Testis (tissue), 3 donors: ENCODE measurements around the gene DEFB124. TPM values are rescaled to one million over a fixed set of nuclear protein-coding genes. Genes with fewer than 3 reads are reported as not detected.

Experiments used
- DNase-seq: peaks from one replicate; pipeline ENCODE4 v3.0.0-alpha.2; 2019
- H3K27ac ChIP-seq, 2 donors: fragments of 200-600 bp; sonication (generic); one replicate each; pipeline ENCODE4 v1.5.1; 2019
- H3K27me3 ChIP-seq: fragments of 200-600 bp; sonication (generic); one replicate; pipeline ENCODE4 v1.5.1; 2019
- H3K36me3 ChIP-seq: fragments of 200-600 bp; sonication (generic); one replicate; pipeline ENCODE4 v1.5.1; 2017; ENCODE audit warnings: low read depth; ENCODE audit errors: missing control alignments
- H3K4me1 ChIP-seq: fragments of 200-600 bp; sonication (generic); one replicate; pipeline ENCODE4 v1.5.1; 2019
- H3K4me3 ChIP-seq, 2 donors: fragments of 200-600 bp; sonication (generic); one replicate each; pipeline ENCODE4 v1.5.1; 2017 to 2019
- H3K9me3 ChIP-seq: fragments of 200-600 bp; sonication (generic); one replicate; pipeline ENCODE4 v1.5.1; 2017
- POLR2A ChIP-seq: fragments of 450-650 bp; IDR thresholded peaks from one replicate; pipeline ENCODE4 v1.6.1; 2017; ENCODE audit warnings: antibody characterized with exemption, mild to moderate bottlenecking, moderate library complexity
- WGBS, 2 donors: methylation state at CpG; one replicate each; pipeline ENCODE4 v1.1.5; 2018; 5-methylcytosine and 5-hydroxymethylcytosine counted together
- intact Hi-C: fragments of 100-400 bp; cut with DNase I; formaldehyde crosslinking; loops from one replicate; pipeline ENCODE4 v1.15.1; 2023; ENCODE audit warnings: low total_unique reads
- polyA plus RNA-seq: library from polyadenylated mRNA; stranded (reverse); fragments of 350-450 nt; fragmentation: Illumina TruSeq; extraction: RNeasy Lipid Tissue Mini Kit (QIAGEN cat#74804); gene quantifications from one replicate; pipeline ENCODE4 v1.2.3, GENCODE V29; 2014; ENCODE audit warnings: low read depth, low replicate concordance; ENCODE audit not compliant: insufficient read depth
- total RNA-seq, 2 donors: library from RNA; depleted of rRNA; stranded (reverse); fragments of >200 nt; gene quantifications; one replicate each; pipeline ENCODE4 v1.2.3, GENCODE V29; 2016
- TF ChIP-seq, protein P1 (sequence below), 3 experiments: fragments of 450-650 bp in 2 of 3; fragments of 200-600 bp in 1 of 3; sonication (generic) in 1 of 3; IDR thresholded peaks; one replicate each; pipeline ENCODE4 v1.5.1; 2016 to 2019; ENCODE audit warnings: antibody characterized with exemption in 3 of 3, mild to moderate bottlenecking in 2 of 3, moderate library complexity in 1 of 3

The DEFB124 gene
- total and polyA plus RNA-seq, 3 donors from 2014 or later = 8.2 TPM; not detected in 2

DNA sequence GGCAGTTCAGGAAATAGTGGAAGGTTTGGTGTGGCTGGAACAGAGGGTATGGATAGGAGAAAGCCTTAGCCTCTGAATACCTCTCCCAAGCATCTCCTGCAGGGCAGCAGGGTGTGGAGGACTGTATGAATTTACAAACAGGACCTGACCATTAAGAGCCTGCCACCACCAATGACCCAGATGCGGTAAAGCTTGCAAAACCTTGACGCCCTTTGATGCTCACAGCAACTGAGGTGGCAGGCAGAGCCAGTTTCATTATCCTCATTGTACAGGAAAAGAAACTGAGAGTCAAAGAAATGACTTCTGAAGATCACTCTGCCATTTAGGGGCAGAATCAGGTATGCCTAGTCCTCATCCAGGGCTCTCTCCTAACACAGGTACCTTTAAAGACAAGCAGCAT is 41.7 kb upstream of the DEFB124 start:
- Histone ChIP-seq H3K4me3 (no peak overlapping the region), H3K27me3 (no peaks in the 10 kb centered on the region), H3K36me3 (no peaks in the 10 kb centered on the region), H3K27ac (no peak overlapping the region), H3K9me3 (no peaks in the 10 kb centered on the region), H3K4me1 (peaks cover 27% of the 10 kb centered on the region)
- intact Hi-C loops = no loop called here
- DNase-seq = no peak
- WGBS, 2 donors = 83 to 93% methylated on average over 2 of the region's 2 CpGs
- TF ChIP-seq, protein P1, sequence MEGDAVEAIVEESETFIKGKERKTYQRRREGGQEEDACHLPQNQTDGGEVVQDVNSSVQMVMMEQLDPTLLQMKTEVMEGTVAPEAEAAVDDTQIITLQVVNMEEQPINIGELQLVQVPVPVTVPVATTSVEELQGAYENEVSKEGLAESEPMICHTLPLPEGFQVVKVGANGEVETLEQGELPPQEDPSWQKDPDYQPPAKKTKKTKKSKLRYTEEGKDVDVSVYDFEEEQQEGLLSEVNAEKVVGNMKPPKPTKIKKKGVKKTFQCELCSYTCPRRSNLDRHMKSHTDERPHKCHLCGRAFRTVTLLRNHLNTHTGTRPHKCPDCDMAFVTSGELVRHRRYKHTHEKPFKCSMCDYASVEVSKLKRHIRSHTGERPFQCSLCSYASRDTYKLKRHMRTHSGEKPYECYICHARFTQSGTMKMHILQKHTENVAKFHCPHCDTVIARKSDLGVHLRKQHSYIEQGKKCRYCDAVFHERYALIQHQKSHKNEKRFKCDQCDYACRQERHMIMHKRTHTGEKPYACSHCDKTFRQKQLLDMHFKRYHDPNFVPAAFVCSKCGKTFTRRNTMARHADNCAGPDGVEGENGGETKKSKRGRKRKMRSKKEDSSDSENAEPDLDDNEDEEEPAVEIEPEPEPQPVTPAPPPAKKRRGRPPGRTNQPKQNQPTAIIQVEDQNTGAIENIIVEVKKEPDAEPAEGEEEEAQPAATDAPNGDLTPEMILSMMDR (IDR thresholded peaks at IDR 0.05) = no peak
- TF ChIP-seq POLR2A = no peak

DNA sequence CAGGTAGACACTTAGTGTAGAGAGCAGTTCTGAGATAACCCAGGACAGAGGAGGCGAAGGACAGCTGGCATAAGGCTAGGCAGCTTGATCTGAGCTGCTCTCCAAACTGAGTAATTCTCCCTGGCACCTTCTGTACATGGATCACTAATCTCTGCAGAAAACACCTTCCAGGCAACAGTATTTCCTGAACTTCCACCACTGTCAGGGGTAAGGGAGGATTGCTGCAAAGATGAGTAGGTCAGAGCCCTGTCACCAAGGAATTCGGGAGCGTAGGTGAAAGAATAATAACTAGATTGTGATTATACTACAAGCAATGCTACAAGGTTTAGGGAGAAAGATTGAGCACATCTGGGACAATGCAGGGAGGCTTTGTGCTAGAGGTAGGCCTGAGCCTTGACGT is 41.2 kb upstream of the DEFB124 start:
- intact Hi-C loops = no loop called here
- no peaks in the 10 kb centered on the region for H3K27me3 ChIP-seq
- DNase-seq = no peak
- no peak overlapping the region for H3K4me3 ChIP-seq
- peaks cover 27% of the 10 kb centered on the region for H3K4me1 ChIP-seq
- H3K36me3 ChIP-seq = no peaks in the 10 kb centered on the region
- WGBS, 2 donors = 82 to 83% methylated on average over 4 of the region's 4 CpGs
- no peaks in the 10 kb centered on the region for H3K9me3 ChIP-seq
- TF ChIP-seq, protein P1 (IDR thresholded peaks at IDR 0.05) = no peak
- TF ChIP-seq POLR2A = no peak
- no peak overlapping the region for H3K27ac ChIP-seq

DNA sequence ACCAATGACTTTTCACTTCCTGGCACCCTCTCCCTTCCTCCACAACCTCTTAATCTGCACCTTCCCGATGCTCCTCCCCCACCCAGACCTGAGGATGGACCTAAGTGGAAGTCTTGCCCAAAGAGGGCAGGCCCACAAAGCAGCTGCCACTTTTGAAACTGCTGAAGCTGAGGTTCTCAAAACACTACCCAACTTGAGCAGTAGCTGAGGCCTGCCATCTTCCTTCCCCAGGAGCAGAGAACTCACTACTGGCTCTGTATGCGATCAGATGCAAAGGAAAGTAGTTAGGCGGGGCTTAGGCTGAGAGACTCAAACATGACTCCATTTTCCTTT is 40.8 kb upstream of the DEFB124 start:
- H3K9me3 ChIP-seq = no peaks in the 10 kb centered on the region
- TF ChIP-seq POLR2A = no peak
- TF ChIP-seq, protein P1 (IDR thresholded peaks at IDR 0.05) = no peak
- H3K4me1 ChIP-seq = peaks cover 27% of the 10 kb centered on the region
- no peak overlapping the region for H3K27ac ChIP-seq
- no peak for DNase-seq
- no peak overlapping the region for H3K4me3 ChIP-seq
- H3K27me3 ChIP-seq = no peaks in the 10 kb centered on the region
- WGBS, 2 donors = 75 to 82% methylated on average over 3 of the region's 3 CpGs
- no peaks in the 10 kb centered on the region for H3K36me3 ChIP-seq
- intact Hi-C loops = no loop called here

- intact Hi-C loops = no loop called here
- 5 to 8% methylated on average over 4 of the region's 4 CpGs for WGBS, 2 donors
- peaks cover 27% of the 10 kb centered on the region for H3K4me1 ChIP-seq
- no peaks in the 10 kb centered on the region for H3K27me3 ChIP-seq
- peak overlapping the region in 1 of 2 donors; percentile 33 for H3K27ac ChIP-seq
- TF ChIP-seq POLR2A = no peak
- TF ChIP-seq, protein P1 (IDR thresholded peaks at IDR 0.05) = no peak
- no peak for DNase-seq
- no peaks in the 10 kb centered on the region for H3K9me3 ChIP-seq
- H3K4me3 ChIP-seq = peak overlapping the region; percentile 71 to 89
- H3K36me3 ChIP-seq = no peaks in the 10 kb centered on the region
These were observed 40.3 kb upstream of the DEFB124 start for GRCh38 chr20:31515072-31515774.
